Measurements from ENCODE around the gene REG1B.

DNA sequence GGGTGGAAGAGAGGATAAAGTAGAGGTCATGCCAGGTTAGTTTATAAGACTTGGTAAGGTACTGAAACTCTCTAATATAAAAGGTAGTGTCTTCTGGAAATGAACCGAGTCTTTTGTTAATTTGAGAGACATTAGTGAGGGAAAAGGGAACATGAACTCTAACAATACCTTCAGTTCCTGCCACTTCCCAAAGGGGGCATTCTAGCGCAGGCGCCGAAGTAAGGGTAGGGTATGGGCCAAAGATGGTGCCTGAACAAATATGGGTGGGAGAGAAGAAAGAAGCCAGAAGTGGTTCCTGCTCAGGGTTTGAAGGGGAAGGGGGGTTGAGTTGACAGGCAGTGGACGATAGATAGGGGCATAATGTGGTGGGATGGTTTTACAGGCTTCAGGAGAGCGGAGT, 10.1 kb upstream of the REG1B start:
- TF ChIP-seq, protein P1, sequence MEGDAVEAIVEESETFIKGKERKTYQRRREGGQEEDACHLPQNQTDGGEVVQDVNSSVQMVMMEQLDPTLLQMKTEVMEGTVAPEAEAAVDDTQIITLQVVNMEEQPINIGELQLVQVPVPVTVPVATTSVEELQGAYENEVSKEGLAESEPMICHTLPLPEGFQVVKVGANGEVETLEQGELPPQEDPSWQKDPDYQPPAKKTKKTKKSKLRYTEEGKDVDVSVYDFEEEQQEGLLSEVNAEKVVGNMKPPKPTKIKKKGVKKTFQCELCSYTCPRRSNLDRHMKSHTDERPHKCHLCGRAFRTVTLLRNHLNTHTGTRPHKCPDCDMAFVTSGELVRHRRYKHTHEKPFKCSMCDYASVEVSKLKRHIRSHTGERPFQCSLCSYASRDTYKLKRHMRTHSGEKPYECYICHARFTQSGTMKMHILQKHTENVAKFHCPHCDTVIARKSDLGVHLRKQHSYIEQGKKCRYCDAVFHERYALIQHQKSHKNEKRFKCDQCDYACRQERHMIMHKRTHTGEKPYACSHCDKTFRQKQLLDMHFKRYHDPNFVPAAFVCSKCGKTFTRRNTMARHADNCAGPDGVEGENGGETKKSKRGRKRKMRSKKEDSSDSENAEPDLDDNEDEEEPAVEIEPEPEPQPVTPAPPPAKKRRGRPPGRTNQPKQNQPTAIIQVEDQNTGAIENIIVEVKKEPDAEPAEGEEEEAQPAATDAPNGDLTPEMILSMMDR (IDR thresholded peaks at IDR 0.05; ENCODE audit: extremely low read depth in 1 of 2, insufficient read depth in 1 of 2, low read depth in 1 of 2, low read length in 2 of 2): no peak
- TF ChIP-seq FOS (IDR thresholded peaks at IDR 0.05; ENCODE audit: borderline replicate concordance, insufficient read depth, low read length): no peak
- no peak for TF ChIP-seq POLR2AphosphoS5 (IDR thresholded peaks at IDR 0.05; ENCODE audit: insufficient read depth, low read depth, low read length)
